HepG2 (cell line): ENCODE data around the gene ENDOD1. TPM values are rescaled to one million over a fixed set of nuclear protein-coding genes. Genes with fewer than 3 reads are reported as not detected.

ENCODE experiments used
- CTCF ChIP-seq: sonication (generic); formaldehyde crosslinking; IDR thresholded peaks from 2 replicates; pipeline ENCODE4 v1.5.0; 2020; ENCODE audit warnings: mild to moderate bottlenecking, missing genetic modification reagents, moderate library complexity
- ETV6 ChIP-seq: sonication (generic); formaldehyde crosslinking; conservative IDR thresholded peaks from 2 replicates; pipeline ENCODE4 v1.4.0; 2020; ENCODE audit warnings: missing genetic modification reagents
- FOXK1 ChIP-seq: sonication (generic); formaldehyde crosslinking; IDR thresholded peaks from 2 replicates; pipeline ENCODE4 v1.4.0; 2020; ENCODE audit warnings: low read depth, missing genetic modification reagents, borderline replicate concordance
- HNRNPUL1 ChIP-seq: fragments of 200-400 bp; formaldehyde crosslinking; IDR thresholded peaks from 2 replicates; pipeline ENCODE4 v1.6.1; 2017; ENCODE audit warnings: low read depth, mild to moderate bottlenecking, low read length, moderate library complexity
- MATR3 ChIP-seq: sonication (generic); formaldehyde crosslinking; IDR thresholded peaks from 2 replicates; pipeline ENCODE4 v1.4.0; 2020; ENCODE audit warnings: missing genetic modification reagents
- NFE2L1 ChIP-seq: sonication (generic); formaldehyde crosslinking; IDR thresholded peaks from 2 replicates; pipeline ENCODE4 v1.4.0; 2020; ENCODE audit warnings: missing genetic modification reagents, mild to moderate bottlenecking, borderline replicate concordance
- NFIB ChIP-seq: sonication (generic); formaldehyde crosslinking; IDR thresholded peaks from 2 replicates; pipeline ENCODE4 v1.9.0; 2021; ENCODE audit warnings: missing genetic modification reagents, mild to moderate bottlenecking, borderline replicate concordance
- NR2C2 ChIP-seq: sonication (generic); formaldehyde crosslinking; IDR thresholded peaks from 2 replicates; pipeline ENCODE4 v1.4.0; 2020; ENCODE audit warnings: missing genetic modification reagents, mild to moderate bottlenecking, moderate library complexity, borderline replicate concordance
- PRDM15 ChIP-seq: sonication (generic); formaldehyde crosslinking; IDR thresholded peaks from 2 replicates; pipeline ENCODE4 v1.4.0; 2020; ENCODE audit warnings: missing genetic modification reagents
- SNAI1 ChIP-seq: sonication (generic); formaldehyde crosslinking; IDR thresholded peaks from 2 replicates; pipeline ENCODE4 v1.5.0; 2020; ENCODE audit warnings: mild to moderate bottlenecking, missing genetic modification reagents, borderline replicate concordance
- SOX6 ChIP-seq, 2 experiments: fragments of 450-650 bp in 1 of 2; sonication (generic) in 1 of 2; formaldehyde crosslinking in 1 of 2; IDR thresholded peaks; 2 replicates each; pipeline versions ENCODE4 v1.4.0 to v1.6.1; 2017 to 2020; ENCODE audit warnings: antibody characterized with exemption in 1 of 2, mild to moderate bottlenecking in 1 of 2, missing genetic modification reagents in 1 of 2
- SP140L ChIP-seq: sonication (generic); formaldehyde crosslinking; IDR thresholded peaks from 2 replicates; pipeline ENCODE4 v1.4.0; 2020; ENCODE audit warnings: missing genetic modification reagents, borderline replicate concordance
- SP2 ChIP-seq: sonication (generic); formaldehyde crosslinking; IDR thresholded peaks from 2 replicates; pipeline ENCODE4 v1.5.1; 2020; ENCODE audit warnings: mild to moderate bottlenecking, missing genetic modification reagents
- THAP7 ChIP-seq: sonication (generic); formaldehyde crosslinking; IDR thresholded peaks from 2 replicates; pipeline ENCODE4 v1.8.1; 2023; ENCODE audit warnings: mild to moderate bottlenecking, missing genetic modification reagents
- THAP8 ChIP-seq: sonication (generic); formaldehyde crosslinking; IDR thresholded peaks from 2 replicates; pipeline ENCODE4 v1.5.1; 2020; ENCODE audit warnings: missing genetic modification reagents, mild to moderate bottlenecking, borderline replicate concordance
- ZGPAT ChIP-seq: IDR thresholded peaks from 2 replicates; pipeline ENCODE4 v1.6.1; 2016; ENCODE audit warnings: mild to moderate bottlenecking
- ZNF552 ChIP-seq: sonication (generic); formaldehyde crosslinking; IDR thresholded peaks from 2 replicates; pipeline ENCODE4 v1.9.0; 2022; ENCODE audit warnings: missing genetic modification reagents, mild to moderate bottlenecking, borderline replicate concordance
- ZNF558 ChIP-seq: sonication (generic); formaldehyde crosslinking; IDR thresholded peaks from 2 replicates; pipeline ENCODE4 v1.9.0; 2022; ENCODE audit warnings: mild to moderate bottlenecking, missing genetic modification reagents, borderline replicate concordance
- polyA plus RNA-seq, 8 experiments: library from polyadenylated mRNA; depleted of rRNA in 3 of 8; stranded (reverse) in 7 of 8; unstranded in 1 of 8; fragments of >200 nt; fragmentation: Illumina TruSeq in 4 of 8; extraction: Trizol in 4 of 8; gene quantifications; 2 replicates each; pipeline versions ENCODE4 v1.2.1 to v1.2.3, GENCODE V29; 2011 to 2016; ENCODE audit warnings: low read depth in 4 of 8, missing spikeins in 1 of 8, mixed read lengths in 1 of 8; ENCODE audit not compliant: insufficient read depth in 1 of 8
- total RNA-seq, 5 experiments: library from RNA; depleted of rRNA; stranded (reverse); fragments of >200 nt; fragmentation: Illumina TruSeq; extraction: Trizol; gene quantifications; 2 replicates each; pipeline ENCODE4 v1.2.3, GENCODE V29; 2016; ENCODE audit warnings: low read depth in 1 of 5

Gene ENDOD1
- total and polyA plus RNA-seq, 2 of the 13 experiments (the other 11 are each of a cell fraction or from before 2014, with no cell fraction given): 2.0 to 6.8 TPM

- TF ChIP-seq THAP8 (CRISPR knock-in tag): no peak
- TF ChIP-seq HNRNPUL1: no peak
- no peak for TF ChIP-seq THAP7 (CRISPR knock-in tag)
- no peak for TF ChIP-seq PRDM15 (CRISPR knock-in tag)
- TF ChIP-seq SP2 (CRISPR knock-in tag): no peak
- no peak for TF ChIP-seq NFIB (CRISPR knock-in tag)
- TF ChIP-seq SP140L (CRISPR knock-in tag): no peak
- no peak; the same call in 1 of the 2 replicates for TF ChIP-seq NFE2L1 (CRISPR knock-in tag)
- no peak for TF ChIP-seq NR2C2 (CRISPR knock-in tag)
- no peak for TF ChIP-seq ZNF552 (CRISPR knock-in tag)
- TF ChIP-seq ETV6 (CRISPR knock-in tag): no peak
- no peak for TF ChIP-seq FOXK1 (CRISPR knock-in tag)
- TF ChIP-seq CTCF: 0 out of 2 replicates have a peak, but pooled peaks have one; percentile 7
- TF ChIP-seq ZNF558: peak; percentile 72; the same call in 1 of the 2 replicates
- no peak for TF ChIP-seq MATR3 (CRISPR knock-in tag)
- TF ChIP-seq SNAI1 (CRISPR knock-in tag): no peak
- TF ChIP-seq ZGPAT (CRISPR knock-in tag): no peak
- TF ChIP-seq SOX6 (IDR thresholded peaks at IDR 0.05): no peak
- TF ChIP-seq SOX6 (CRISPR knock-in tag; IDR thresholded peaks at IDR 0.05): no peak
These were observed at the start of gene ENDOD1 (continued) for GRCh38 chr11:95089620-95090542.
